ENCODE results near the gene CPB2.

Gene CPB2

DNA sequence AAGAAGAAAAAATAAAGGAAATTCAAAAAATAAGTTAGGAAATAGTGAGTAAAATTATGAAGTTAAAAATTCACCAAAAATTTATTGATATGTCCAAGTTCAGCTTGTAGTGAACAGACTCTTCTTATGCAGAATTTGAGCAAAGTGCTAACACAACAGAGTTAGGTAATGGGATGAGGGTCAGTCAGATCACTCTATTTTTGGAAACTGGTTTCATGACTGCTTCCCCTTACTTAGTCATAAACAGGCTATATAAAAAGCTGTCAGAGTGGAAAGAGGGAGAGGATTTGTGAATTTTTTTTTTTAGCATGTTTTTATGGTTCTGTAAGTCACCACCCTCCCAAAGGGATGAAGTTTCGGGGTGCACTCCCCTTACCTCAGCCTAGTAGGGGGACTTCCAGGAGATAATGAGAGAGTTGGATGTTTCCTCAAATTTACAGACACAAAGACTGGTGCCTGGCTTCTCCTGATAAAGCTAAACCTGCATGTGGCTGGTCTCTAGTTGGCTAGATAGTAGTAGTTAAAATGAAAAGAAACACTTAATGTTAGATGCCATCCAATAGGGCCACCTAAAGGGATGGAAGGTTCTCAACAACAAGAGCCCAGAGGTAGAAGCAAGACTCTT is 4.5 kb downstream of the CPB2 start:
- no peak for DNase-seq (ENCODE audit: low read depth, low spot score)

DNA sequence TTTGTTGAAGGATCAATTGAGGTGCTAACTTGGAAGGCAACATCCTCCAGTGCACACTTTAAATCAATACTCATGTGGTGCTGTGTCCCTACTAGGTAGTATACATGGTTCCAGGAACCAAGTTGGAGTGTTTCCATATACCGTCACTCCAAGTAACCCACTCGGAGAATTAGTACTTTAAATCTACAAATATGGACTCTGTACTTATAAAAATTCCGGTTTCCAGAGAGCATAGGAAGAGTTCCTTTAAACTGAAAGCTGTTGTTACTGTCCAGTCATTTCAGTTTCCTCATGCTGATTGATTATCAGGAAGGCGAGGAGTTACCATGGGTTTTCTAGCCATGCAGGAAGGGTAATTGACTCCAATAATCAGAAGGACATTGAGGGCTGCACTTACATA is 7.2 kb downstream of the CPB2 start:
- no peak for DNase-seq (ENCODE audit: low read depth, low spot score)

DNA sequence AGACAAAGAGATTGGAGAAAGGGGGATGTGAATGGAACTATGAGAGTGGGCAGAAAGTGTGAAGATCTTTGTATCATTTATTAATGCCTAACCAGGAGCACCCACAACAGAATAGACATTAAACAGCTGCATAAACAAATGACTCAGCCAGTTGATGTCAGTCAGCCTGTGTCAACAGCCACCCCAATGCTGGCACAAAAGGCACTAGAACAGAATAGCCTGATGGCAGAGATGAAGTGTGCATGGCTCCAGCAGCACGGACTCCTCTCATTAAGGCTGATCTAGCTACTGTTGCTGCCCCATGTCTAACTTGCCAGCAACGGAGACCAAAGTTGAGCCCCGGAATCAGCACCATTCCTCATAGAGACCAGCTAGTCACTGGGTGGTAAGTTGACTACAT is 7.8 kb downstream of the CPB2 start:
- DNase-seq (ENCODE audit: low read depth, low spot score): no peak

DNA sequence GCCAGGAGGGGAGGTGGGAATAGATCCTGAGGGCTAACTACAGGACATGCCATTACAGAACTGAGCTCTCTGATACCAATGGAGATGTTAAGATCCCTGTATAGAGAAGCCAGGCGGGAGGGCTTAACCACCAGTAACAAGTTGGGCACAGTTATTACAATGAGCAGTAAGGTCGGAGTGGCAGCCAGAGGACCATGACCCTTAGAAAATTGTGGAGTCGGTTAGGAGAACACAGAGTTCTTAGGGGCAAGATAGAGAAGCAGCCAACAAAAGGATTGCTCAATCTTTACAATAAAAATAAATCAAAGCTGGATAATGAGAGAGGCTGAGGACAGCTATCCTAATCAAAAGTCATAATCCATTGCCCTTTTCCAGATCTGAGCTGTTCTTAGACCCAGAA is 10.4 kb downstream of the CPB2 start:
- no peak for DNase-seq (ENCODE audit: low read depth, low spot score)

DNA sequence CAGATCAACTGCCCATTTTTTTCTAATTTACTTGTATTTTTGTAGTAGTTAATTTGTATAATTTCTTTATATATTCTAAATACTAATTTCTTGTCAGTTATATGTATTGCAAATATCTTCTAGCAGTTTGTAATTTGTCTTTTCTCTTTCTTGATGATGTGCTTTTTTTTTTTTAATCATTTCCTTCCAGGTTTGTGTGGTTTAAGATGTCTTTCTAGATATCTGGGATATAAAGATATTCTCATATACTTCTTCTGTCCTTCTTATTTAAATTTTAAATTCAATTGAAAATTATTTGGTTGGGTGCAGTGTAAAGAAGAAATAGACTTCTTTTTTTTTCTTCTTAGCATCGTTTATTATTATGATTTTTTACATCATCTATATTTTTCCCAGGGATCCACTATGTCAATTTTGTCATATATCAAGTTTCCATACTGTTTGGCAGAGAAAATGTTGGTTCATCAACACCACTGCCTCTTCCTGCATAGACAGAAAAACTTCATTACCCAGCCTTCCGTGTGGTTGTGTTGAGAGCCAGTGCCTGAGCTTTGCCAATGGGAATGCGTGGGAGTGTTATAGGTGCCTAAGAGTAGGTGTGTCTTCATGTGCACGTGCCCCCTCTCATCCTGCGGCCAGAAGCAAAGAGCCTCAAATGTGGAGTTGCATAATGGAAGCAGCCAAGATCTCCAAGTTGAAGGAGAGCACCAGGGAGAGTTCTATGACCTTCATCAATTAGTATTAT is 15.8 kb downstream of the CPB2 start:
- no peak for DNase-seq (ENCODE audit: low read depth, low spot score)

DNA sequence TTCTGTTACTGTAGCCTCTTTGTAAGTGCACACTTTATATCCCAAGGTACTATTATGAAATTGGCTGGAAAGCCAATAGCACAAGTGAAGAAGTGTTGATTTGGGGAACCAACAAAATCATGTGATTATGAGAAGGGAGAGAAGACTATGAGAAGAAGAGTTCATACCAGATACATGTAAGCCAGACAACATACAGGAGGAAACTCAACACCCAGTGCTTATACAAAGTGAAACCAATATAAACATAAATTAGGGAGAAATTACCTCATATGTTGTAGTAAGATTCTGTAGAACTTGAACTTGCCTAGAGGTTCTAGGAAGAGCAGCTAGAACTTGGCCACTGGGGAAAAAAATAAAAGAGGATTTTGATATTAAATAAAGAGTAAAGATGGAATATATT is 17.4 kb downstream of the CPB2 start:
- DNase-seq (ENCODE audit: low read depth, low spot score): no peak

DNA sequence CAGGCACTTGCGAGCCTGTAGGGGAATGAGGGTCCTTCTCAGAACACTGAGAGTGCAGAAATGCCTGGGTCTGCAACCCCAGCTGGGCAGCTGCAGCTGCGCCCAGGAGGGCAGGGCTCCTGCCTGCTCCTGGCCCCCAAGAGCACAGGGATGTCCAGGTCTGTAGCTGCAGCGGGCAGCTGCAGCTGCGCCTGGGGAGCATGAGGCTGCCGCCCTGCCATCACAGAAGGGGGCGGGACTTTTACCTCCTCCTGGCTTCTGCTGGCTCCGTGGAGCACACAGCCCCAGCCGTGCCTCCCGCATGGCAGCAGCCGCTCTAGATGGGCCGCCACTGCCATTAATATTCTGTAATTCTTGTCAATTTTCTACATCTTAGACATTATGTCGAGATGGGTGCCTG is 17.8 kb downstream of the CPB2 start:
- no peak for DNase-seq (ENCODE audit: low read depth, low spot score)

DNA sequence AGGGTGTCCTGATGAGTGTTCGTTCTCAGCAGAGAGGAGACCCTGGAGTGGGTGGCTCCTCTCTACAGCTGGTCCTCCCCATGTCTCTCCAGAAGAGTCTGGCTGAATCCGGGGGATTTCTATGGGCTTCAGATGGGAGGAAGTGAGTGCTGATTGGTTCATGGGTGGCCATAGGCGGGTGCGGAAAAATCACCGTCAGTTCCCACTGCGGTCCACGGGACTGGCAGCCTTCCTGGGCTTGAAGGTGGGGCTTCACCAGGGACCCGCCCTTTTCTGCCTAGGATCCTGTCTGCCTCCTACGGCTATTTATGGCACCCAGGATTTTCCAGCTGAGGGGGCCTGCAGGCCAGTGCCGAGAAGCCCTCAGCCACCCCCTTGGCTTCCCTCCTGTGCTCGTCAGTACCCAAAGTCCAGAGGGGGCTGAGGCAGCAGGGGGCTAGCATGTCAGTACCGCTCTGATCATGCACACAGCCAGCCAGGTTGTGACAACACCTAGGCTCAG is 18.4 kb downstream of the CPB2 start:
- DNase-seq (ENCODE audit: low read depth, low spot score): no peak

DNA sequence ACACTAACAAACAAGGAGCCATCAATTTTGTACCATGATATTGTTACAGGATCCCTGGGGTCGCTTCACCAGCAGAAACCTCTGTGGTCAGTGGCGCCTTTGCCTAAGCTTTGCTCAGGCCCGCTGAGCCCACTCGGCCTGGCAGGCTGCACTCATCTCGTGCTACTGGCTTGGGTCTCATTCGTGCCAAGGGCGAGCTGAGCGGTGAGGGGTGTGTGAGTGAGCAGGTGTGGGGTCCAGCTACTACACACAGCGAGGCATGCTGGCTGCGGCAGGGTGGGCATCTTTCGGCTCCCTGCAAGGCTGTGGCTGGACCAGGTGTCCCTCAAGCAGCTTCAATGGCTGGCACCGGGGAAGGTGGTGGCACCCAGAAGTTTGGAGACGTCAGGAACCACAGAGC is 19.1 kb downstream of the CPB2 start:
- no peak for DNase-seq (ENCODE audit: low read depth, low spot score)

DNA sequence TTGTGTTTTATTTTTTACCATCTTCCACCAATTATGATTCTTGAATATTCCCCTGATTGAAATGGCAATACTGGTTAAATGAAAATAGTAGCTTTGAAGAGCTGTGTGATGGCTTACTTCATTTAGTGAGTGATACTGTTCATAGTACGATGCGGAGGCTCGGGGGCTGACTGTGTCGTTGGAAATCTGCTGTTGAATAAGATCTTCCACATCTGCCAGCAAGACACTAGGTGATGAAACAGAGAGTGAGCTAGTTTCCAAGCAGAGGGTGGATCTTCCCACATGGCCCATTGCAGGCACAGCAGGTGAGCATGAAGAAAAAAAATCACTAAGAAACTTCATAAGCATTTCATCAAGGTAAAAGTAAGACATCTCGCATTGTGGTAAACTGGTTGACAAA is 22.5 kb downstream of the CPB2 start:
- no peak for DNase-seq (ENCODE audit: low read depth, low spot score)

DNA sequence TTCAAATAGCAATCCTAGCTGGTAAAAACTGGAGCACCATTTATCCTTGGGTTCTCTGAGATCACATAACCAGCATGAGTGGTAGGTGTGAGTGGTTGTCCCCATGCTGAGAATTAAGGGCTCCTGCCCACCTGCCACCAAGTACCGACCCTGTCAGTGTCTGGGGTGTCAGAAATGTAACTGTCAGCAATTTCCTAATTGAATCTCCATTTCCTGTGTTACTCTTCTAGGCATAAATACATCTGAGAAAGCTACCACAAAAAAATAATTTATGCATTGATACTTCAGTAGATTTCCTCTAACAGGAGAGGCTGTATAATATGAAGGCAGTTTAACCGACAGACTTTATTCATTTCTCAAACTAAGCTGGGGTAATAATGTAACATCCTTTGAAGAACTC is 25.1 kb downstream of the CPB2 start:
- DNase-seq (ENCODE audit: low read depth, low spot score): no peak

DNA sequence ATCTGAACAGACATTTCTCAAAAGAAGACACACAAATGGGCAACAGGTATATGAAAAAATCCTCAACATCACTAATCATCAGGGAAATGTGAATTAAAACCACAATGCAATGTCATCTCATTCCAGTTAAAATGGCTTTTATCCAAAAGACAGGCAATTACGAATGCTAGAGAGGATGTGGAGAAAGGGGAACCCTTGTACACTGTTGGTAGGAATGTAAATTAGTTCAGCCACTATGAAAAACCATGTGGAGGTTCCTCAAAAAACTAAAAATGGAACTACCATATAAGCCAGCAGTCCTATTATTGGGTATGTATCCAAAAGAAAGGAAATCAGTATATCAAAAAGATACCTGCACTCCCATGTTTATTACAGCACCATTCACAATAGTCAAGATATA is 27.6 kb downstream of the CPB2 start:
- DNase-seq (ENCODE audit: low read depth, low spot score): no peak

DNA sequence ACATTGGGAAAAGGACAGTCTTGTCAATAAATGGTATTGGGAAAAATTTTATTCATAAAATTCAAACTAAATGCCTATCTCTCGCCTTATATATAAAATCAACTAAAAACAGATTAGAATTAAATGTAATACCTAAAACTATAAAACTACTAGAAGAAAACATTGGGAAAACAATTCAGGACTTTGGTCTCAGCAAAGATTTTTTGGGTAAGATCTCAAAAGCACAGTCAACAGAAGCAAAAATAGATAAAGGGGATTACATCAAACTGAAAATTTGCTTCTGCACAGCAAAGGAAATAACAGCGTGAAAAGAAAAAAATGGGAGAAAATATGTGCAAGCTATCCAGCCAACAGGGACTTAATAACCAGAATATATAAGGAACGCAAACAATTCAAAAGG is 28.0 kb downstream of the CPB2 start:
- no peak for DNase-seq (ENCODE audit: low read depth, low spot score)

DNA sequence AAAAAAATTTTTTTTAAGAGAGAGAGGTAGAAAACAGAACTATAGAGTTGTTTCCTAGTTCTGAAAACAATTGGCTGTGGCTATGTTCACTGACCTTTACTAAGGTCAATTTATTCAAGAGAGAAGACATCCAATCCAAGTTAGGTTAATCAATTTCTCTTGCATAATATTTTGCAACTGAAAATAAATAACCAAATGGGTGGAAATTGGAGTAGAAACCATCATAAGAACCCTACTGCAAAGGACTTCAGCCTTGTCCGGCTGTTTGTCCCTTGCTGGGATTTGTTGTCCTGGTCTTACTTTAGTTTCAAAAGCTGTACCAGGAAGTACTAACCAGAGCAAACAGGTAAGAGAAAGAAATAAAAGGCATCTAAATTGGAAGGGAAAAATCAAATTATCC is 29.0 kb downstream of the CPB2 start:
- DNase-seq (ENCODE audit: low read depth, low spot score): no peak

DNA sequence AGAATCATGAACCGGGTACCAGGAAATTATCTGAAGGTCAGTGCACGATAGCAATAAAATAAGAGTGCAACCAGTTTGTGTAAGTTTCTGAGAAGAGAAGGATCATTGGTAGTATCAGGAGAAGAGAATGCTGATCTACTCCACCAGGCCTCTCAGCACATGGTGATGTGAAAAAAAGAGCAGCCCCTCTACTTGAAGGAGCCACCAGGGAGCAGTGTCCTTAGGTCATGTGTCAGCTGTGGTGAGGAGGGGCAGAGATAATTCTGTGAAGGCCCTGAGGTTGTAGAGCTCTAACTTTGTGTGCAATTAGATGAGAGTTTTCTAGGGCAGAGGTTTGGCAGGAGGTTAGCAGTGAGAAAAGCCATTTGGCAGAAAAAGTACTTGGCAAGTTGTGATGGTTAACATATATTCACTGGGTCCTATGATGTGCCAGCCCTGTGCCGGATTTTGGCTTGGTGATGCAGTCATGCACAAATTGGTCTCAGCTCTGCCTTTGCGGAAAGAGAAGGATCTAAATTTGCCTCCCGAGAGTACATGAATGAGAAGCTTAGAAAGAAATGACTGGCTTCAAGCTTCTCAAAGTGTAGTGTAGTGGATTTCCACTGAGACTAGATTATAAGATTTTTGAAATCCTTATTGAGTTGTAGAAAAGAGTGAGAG is 33.1 kb downstream of the CPB2 start:
- peak; percentile 28 for DNase-seq (ENCODE audit: low read depth, low spot score)

DNA sequence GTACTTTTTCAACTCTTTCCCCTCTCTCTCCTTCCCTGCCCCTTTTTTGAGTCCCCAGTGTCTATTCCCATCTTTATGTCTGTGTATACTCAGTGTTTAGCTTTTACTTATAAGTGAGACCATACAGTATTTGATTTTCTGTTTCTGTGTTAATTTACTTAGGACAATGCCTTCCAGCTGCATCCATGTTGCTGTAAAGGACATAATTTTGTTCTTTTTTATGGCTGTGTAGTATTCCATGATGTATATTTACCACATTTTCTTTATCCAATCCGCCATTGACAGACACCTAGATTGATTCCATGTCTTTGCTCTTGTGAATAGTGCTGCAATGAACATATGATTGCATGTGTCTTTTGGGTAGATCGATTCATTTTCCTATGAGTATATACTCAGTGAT is 41.5 kb downstream of the CPB2 start:
- no peak for DNase-seq (ENCODE audit: low read depth, low spot score)

DNA sequence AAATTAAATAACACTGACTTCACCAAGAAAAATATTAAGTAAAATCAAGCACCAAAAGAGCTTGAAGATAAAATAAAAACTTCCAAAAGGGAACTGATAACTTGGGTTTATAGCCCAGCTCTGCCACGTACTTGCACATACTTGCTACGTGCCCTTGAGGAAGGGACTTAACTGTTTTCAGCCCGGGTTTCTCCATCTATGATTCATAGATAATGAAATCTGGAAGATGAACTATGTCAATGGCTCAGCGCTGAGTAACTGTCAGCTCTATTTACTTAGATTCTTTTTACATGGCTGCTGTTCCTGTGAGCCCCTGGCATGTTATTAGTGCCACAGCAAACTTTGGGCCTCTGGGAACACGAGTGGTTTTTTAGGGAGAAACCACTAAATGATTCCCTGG is 42.6 kb downstream of the CPB2 start:
- no peak for DNase-seq (ENCODE audit: low read depth, low spot score)

DNA sequence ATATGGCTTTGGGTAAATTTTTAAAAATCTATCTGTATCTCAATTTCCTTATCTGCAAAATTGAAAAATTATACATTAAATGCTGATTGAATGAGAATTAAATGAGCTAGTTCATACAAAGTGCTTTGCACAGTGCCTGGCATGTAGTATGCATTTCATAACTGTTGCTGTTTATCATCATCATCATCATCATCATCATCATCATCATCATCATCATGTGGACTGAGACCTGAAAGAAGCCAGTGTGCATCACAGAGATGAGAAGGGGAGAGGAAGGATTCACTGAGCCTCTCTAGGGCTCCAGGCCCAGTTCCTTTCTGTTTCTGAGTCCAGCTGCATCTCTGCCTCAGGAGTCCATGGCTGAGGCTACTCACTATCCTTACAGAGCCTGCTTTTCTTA is 45.4 kb downstream of the CPB2 start:
- DNase-seq (ENCODE audit: low read depth, low spot score): no peak

DNA sequence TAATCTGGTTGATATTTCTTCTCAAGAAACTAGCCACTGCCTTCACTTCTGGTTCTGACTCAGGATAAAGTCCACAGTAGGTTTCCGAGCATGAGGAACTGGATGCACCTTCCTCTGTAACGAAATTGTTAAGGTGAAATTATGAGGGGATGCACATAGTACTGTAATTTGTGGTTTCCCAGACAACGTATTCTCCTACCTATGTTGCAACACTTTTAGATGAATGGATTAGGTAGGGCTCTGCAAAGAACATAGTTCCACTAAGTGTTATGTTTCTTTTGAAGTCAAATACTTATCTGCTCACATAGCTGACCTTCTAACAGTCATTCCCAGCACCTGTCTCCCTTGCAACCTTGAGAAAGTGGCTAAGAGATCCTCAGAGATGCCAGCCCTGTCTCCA is 46.6 kb downstream of the CPB2 start:
- DNase-seq (ENCODE audit: low read depth, low spot score): no peak

DNA sequence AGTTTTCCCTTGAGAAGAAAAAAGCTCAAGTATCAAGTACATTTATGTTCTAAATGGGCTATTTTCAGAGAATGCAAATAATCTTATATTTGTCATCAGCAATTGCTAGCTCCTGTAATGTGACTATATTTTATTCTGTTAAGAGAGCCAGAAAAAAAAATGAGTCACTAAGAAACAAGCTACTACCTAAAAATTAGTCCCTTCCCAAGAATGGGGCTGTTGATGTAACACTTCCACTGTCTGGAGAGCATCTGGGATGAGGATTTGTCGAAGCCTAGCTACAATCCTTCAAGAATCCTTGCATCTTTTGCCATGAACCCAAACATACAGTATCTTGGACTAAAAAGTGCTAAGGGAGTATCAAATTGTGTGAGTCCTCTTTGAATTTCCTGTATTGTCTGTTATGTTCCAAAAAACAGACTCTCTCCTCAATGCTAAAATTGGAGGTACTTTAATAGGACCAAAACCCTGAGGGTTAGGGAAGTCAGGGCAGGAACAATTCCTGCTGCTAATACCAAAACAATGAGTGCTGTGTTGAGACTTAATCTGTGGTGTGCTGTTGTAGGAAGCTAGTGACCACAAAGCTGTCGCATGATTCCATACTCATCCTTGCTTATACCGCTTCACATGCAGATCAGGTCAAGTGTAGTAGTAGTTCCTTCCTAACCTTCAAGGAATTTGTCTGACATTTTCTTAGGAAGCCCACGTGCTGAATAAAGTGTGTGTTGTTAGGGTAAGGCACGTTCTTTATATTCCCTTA is 47.4 kb downstream of the CPB2 start:
- no peak for DNase-seq (ENCODE audit: low read depth, low spot score)

DNA sequence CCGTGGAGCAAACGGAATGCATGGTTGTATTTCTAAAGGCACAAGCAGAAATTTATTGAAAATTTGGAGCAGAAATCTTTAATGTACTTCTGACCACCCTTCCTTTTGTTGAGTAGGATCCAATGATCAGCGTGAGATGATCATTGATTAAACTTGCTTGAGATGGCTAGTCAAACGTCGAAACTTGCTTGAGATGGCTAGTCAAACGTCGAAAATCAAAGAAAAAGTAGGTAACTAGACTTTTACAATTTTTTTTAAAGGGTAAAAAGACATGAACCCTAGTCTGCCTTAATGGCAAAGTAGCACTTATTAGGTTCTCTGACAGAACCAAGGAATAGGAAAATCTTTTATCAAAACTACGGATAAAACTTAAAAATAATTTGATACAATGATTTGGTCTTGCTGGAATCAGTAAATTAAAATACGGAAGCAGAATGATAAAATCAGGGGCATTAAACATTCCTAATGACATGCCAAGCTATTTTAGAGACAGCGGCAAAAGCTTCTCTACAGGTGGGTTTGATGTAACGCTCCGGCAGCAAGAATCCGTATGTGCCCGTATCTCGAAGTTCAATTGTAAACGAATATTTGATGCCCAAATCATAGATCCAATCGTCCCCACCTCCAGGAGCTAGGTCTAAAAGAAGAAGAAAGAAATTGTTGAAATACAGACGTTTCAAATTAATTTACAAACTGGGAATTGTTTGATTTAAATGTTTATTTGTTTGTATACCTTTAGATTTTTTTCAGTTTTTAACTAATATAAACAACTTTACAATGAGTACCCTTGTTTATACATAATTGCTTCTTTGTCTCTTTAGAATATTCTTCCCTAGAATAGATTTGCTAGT is 51.4 kb downstream of the CPB2 start:
- DNase-seq (ENCODE audit: low read depth, low spot score): no peak
